ENCODE data around the gene SLC13A5. TPM values are rescaled to one million over a fixed set of nuclear protein-coding genes. Genes with fewer than 3 reads are reported as not detected.

SLC13A5 gene
- total RNA-seq, 1 donor from 2014 or later: 2.2 TPM

- Mint-ChIP-seq H3K27ac (no peak overlapping the region), H3K4me1 (ENCODE audit: unreplicated experiment) (peaks cover 8% of the 10 kb centered on the region), H3K4me3 (no peak overlapping the region), H3K36me3 (no peaks in the 10 kb centered on the region), H3K27me3 (peaks cover 85% of the 10 kb centered on the region), H3K9me3 (peaks cover 7% of the 10 kb centered on the region)
- TF ChIP-seq CTCF (conservative IDR thresholded peaks at IDR 0.05): no peak
- no peak for DNase-seq (ENCODE audit: extremely low spot score, unreplicated experiment)
Observed at GRCh38 chr17:6711081-6711674, 2.0 kb downstream of the SLC13A5 start.

GRCh38 chr17:6710317-6710716 is 2.9 kb downstream of the SLC13A5 start:
- Mint-ChIP-seq H3K36me3 (no peaks in the 10 kb centered on the region), H3K4me1 (ENCODE audit: unreplicated experiment) (peaks cover 8% of the 10 kb centered on the region), H3K9me3 (no peaks in the 10 kb centered on the region), H3K4me3 (no peak overlapping the region), H3K27me3 (peaks cover 81% of the 10 kb centered on the region), H3K27ac (no peak overlapping the region)
- no peak for TF ChIP-seq CTCF (conservative IDR thresholded peaks at IDR 0.05)
- DNase-seq (ENCODE audit: extremely low spot score, unreplicated experiment): no peak

- no peak for TF ChIP-seq CTCF (conservative IDR thresholded peaks at IDR 0.05)
- Mint-ChIP-seq H3K9me3 (no peaks in the 10 kb centered on the region), H3K27ac (no peak overlapping the region), H3K4me1 (ENCODE audit: unreplicated experiment) (peaks cover 8% of the 10 kb centered on the region), H3K4me3 (no peak overlapping the region), H3K27me3 (peaks cover 74% of the 10 kb centered on the region), H3K36me3 (no peaks in the 10 kb centered on the region)
- DNase-seq (ENCODE audit: extremely low spot score, unreplicated experiment): no peak
Observed at GRCh38 chr17:6708357-6708961, 4.7 kb downstream of the SLC13A5 start.

GRCh38 chr17:6706996-6707395 is 6.2 kb downstream of the SLC13A5 start:
- Mint-ChIP-seq H3K4me1 (ENCODE audit: unreplicated experiment) (peaks cover under 1% of the 10 kb centered on the region), H3K4me3 (no peak overlapping the region), H3K27ac (no peak overlapping the region), H3K9me3 (no peaks in the 10 kb centered on the region), H3K36me3 (no peaks in the 10 kb centered on the region), H3K27me3 (peaks cover 60% of the 10 kb centered on the region)
- TF ChIP-seq CTCF (conservative IDR thresholded peaks at IDR 0.05): no peak
- DNase-seq (ENCODE audit: extremely low spot score, unreplicated experiment): no peak

- peaks cover 55% of the 10 kb centered on the region for H3K27me3 Mint-ChIP-seq
- H3K4me3 Mint-ChIP-seq: no peak overlapping the region
- H3K9me3 Mint-ChIP-seq: no peaks in the 10 kb centered on the region
- no peak for TF ChIP-seq CTCF (conservative IDR thresholded peaks at IDR 0.05)
- no peak for DNase-seq (ENCODE audit: extremely low spot score, unreplicated experiment)
- no peak overlapping the region for H3K27ac Mint-ChIP-seq
- no peaks in the 10 kb centered on the region for H3K4me1 Mint-ChIP-seq (ENCODE audit: unreplicated experiment)
- H3K36me3 Mint-ChIP-seq: no peaks in the 10 kb centered on the region
Observed at GRCh38 chr17:6706499-6706898, 6.7 kb downstream of the SLC13A5 start.
